K562 (cell line): ENCODE results near the gene POMT2. TPM values are rescaled to one million over a fixed set of nuclear protein-coding genes. Genes with fewer than 3 reads are reported as not detected.

Source experiments
- ATF4 ChIP-seq: fragments of 450-650 bp; formaldehyde crosslinking; IDR thresholded peaks from 2 replicates; pipeline ENCODE4 v1.4.0; 2022; ENCODE audit warnings: mild to moderate bottlenecking, moderate library complexity
- CBX2 ChIP-seq: fragments of 200-600 bp; sonication (generic); IDR thresholded peaks from one replicate; pipeline ENCODE4 v1.6.1; 2012; ENCODE audit warnings: mild to moderate bottlenecking, low read length, inconsistent platforms; ENCODE audit not compliant: insufficient read depth, poor library complexity, severe bottlenecking
- ETV6 ChIP-seq, 3 experiments: fragments of 150-350 bp in 1 of 3; sonication (generic) in 1 of 3; formaldehyde crosslinking in 1 of 3; IDR thresholded peaks; 2 replicates each; pipeline versions ENCODE4 v1.6.1 to v1.8.0; 2014 to 2022; ENCODE audit warnings: borderline replicate concordance in 2 of 3, low read depth in 2 of 3, antibody characterized with exemption in 1 of 3, low read length in 1 of 3, mild to moderate bottlenecking in 1 of 3, missing genetic modification reagents in 1 of 3
- MBD2 ChIP-seq: sonication (generic); IDR thresholded peaks from 2 replicates; pipeline ENCODE4 v1.6.1; 2016; ENCODE audit warnings: low read depth, borderline replicate concordance
- NCOA2 ChIP-seq, 2 experiments: fragments of 450-650 bp; IDR thresholded peaks; 2 replicates each; pipeline ENCODE4 v1.6.1; 2018; ENCODE audit warnings: mild to moderate bottlenecking in 2 of 2, moderate library complexity in 1 of 2; ENCODE audit not compliant: partially characterized antibody in 2 of 2
- NEUROD1 ChIP-seq: fragments of 150-350 bp; IDR thresholded peaks from 2 replicates; pipeline ENCODE4 v1.6.1; 2014; ENCODE audit warnings: borderline replicate concordance, low read length, low read depth; ENCODE audit not compliant: partially characterized antibody
- NR1H2 ChIP-seq: sonication (generic); formaldehyde crosslinking; IDR thresholded peaks from 2 replicates; pipeline ENCODE4 v1.4.0; 2020; ENCODE audit warnings: mild to moderate bottlenecking, missing genetic modification reagents
- NR3C1 ChIP-seq: sonication (generic); formaldehyde crosslinking; IDR thresholded peaks from 2 replicates; pipeline ENCODE4 v1.8.1; 2022; ENCODE audit warnings: missing genetic modification reagents
- PREB ChIP-seq: sonication (generic); formaldehyde crosslinking; IDR thresholded peaks from 2 replicates; pipeline ENCODE4 v1.8.1; 2023; ENCODE audit warnings: mild to moderate bottlenecking, missing genetic modification reagents
- RFX1 ChIP-seq: fragments of 450-650 bp; IDR thresholded peaks from 2 replicates; pipeline ENCODE4 v1.6.1; 2016; ENCODE audit warnings: mild to moderate bottlenecking, moderate library complexity
- RFX7 ChIP-seq: fragments of 250-450 bp; sonication (Bioruptor Pico); IDR thresholded peaks from 2 replicates; pipeline ENCODE4 v1.5.1; 2021; ENCODE audit warnings: mild to moderate bottlenecking
- U2AF2 ChIP-seq: fragments of 200-400 bp; formaldehyde crosslinking; optimal IDR thresholded peaks from 2 replicates; pipeline ENCODE3; 2017; ENCODE audit warnings: low read depth, mild to moderate bottlenecking, low read length
- XRCC4 ChIP-seq: IDR thresholded peaks from one replicate; pipeline ENCODE4 v1.6.1; 2011; ENCODE audit not compliant: insufficient read depth, insufficient read length; ENCODE audit errors: extremely low read depth
- YBX1 ChIP-seq: fragments of 450-650 bp; IDR thresholded peaks from 2 replicates; pipeline ENCODE4 v1.7.1; 2016; ENCODE audit warnings: mild to moderate bottlenecking
- ZBTB33 ChIP-seq: sonication (generic); formaldehyde crosslinking; IDR thresholded peaks from 2 replicates; pipeline ENCODE4 v1.8.1; 2023; ENCODE audit warnings: mild to moderate bottlenecking, missing genetic modification reagents
- ZNF239 ChIP-seq: fragments of 250-450 bp; sonication (Bioruptor Pico); IDR thresholded peaks from 2 replicates; pipeline ENCODE4 v1.4.0; 2020; ENCODE audit warnings: mild to moderate bottlenecking
- ZNF311 ChIP-seq: fragments of 250-450 bp; sonication (Bioruptor Pico); IDR thresholded peaks from 2 replicates; pipeline ENCODE4 v1.4.0; 2020; ENCODE audit warnings: mild to moderate bottlenecking, moderate library complexity
- ZNF511 ChIP-seq: sonication (generic); formaldehyde crosslinking; IDR thresholded peaks from 2 replicates; pipeline ENCODE4 v1.8.0; 2022; ENCODE audit warnings: mild to moderate bottlenecking, missing genetic modification reagents
- polyA plus RNA-seq, 8 experiments: library from polyadenylated mRNA; depleted of rRNA in 4 of 8; stranded (reverse) in 5 of 8; unstranded in 3 of 8; fragments of >200 nt; fragmentation: Nextera tagmentation in 2 of 8; fragmentation: Illumina TruSeq in 1 of 8; extraction: Ambion mirVana in 2 of 8; extraction: Trizol in 1 of 8; gene quantifications; 2 replicates each; pipeline versions ENCODE4 v1.2.1 to v1.2.3, GENCODE V29; 2011 to 2014; ENCODE audit warnings: inconsistent platforms in 1 of 8, missing spikeins in 1 of 8
- total RNA-seq, 7 experiments: library from RNA; depleted of rRNA in 6 of 7; stranded (reverse); fragments of >200 nt in 6 of 7; fragmentation: Illumina TruSeq in 2 of 7; extraction: Trizol in 2 of 7; gene quantifications; 2 replicates each; pipeline versions ENCODE4 v1.2.1 to v1.2.3, GENCODE V29; 2011 to 2021; ENCODE audit warnings: low replicate concordance in 1 of 7
- TF ChIP-seq, protein P1 (sequence below), 3 experiments: fragments of 200-800 bp in 1 of 3; sonication (Bioruptor generic) in 1 of 3; sonication (generic) in 1 of 3; formaldehyde crosslinking in 1 of 3; IDR thresholded peaks; 2 replicates each; pipeline versions ENCODE4 v1.6.1 to v1.8.0; 2016 to 2022; ENCODE audit warnings: mild to moderate bottlenecking in 2 of 3, missing compliant biosample characterization in 2 of 3, missing genetic modification characterization in 2 of 3, missing genetic modification reagents in 1 of 3
- TF ChIP-seq, protein P2 (sequence below): fragments of 250-450 bp; sonication (Bioruptor Pico); IDR thresholded peaks from 2 replicates; pipeline ENCODE4 v1.5.0; 2021
- TF ChIP-seq, protein P3 (sequence below): fragments of 250-450 bp; sonication (Bioruptor Pico); IDR thresholded peaks from 2 replicates; pipeline ENCODE4 v1.8.0; 2021; ENCODE audit warnings: moderate library complexity, mild to moderate bottlenecking, inconsistent platforms

The POMT2 gene
- total and polyA plus RNA-seq, 9 of the 15 experiments (the other 6 are each of a cell fraction or from before 2014, with no cell fraction given) = 0.39 to 16.6 (median 7.8) TPM

DNA sequence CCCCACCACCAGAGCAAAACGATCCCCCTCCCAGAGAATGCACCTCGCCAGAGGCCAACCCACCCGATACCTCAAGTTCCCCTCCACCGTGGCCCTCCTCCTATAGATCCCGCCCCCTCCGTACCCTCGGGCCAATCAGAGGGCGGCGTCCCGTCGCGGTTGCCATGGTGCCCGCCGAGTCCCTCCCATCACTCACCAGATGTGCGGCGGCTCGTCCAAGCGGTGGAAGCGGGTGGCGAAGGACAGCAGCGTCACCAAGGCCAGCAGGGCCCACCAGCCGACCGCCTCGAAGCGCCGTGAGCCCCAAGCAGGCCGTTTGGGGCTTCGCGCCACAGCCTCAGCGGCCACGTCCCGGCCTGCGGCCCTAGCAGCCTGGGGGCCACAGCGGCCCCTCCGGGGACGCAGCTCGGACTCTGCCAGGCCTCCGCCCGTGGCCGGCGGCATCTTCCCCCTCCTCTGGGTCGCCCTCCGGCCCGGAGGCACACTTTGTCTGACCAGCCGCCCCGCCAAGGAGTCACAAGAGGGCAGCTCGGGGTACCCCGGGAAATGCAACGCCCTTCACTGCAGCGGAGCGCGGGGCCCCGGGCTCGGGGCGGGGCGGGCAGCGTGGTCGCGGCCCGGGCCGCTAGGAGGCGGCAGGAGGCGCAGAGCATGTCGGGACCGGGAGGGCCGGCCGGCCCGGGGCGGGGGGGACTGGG is at the start of gene POMT2 (continued):
- TF ChIP-seq ZNF511 (CRISPR knock-in tag) (0 out of 2 replicates have a peak, but pooled peaks have one; percentile 48), U2AF2 (no peak), RFX1 (peak; percentile 96), NR3C1 (no peak), ATF4 (CRISPR knock-in tag) (no peak), ETV6 (IDR thresholded peaks at IDR 0.05; ENCODE audit: borderline replicate concordance in 1 of 2, low read depth in 2 of 2, low read length in 1 of 2) (no peak), ETV6 (CRISPR knock-in tag; IDR thresholded peaks at IDR 0.05; ENCODE audit: borderline replicate concordance) (no peak), NCOA2 (IDR thresholded peaks at IDR 0.05; ENCODE audit: partially characterized antibody in 2 of 2) (no peak), NR1H2 (CRISPR knock-in tag) (no peak), ZNF311 (CRISPR knock-in tag) (no peak), PREB (no peak), MBD2 (no peak; the same call in 1 of the 2 replicates), RFX7 (CRISPR knock-in tag) (no peak), NEUROD1 (no peak), XRCC4 (no peak), ZNF239 (CRISPR knock-in tag) (no peak), CBX2 (no peak), ZBTB33 (CRISPR knock-in tag) (no peak), YBX1 (no peak)
- TF ChIP-seq, protein P1, sequence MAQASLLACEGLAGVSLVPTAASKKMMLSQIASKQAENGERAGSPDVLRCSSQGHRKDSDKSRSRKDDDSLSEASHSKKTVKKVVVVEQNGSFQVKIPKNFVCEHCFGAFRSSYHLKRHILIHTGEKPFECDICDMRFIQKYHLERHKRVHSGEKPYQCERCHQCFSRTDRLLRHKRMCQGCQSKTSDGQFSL (CRISPR knock-in tag; IDR thresholded peaks at IDR 0.05) = no peak
- TF ChIP-seq, protein P1 (tag; IDR thresholded peaks at IDR 0.05) = no peak
- TF ChIP-seq, protein P2, sequence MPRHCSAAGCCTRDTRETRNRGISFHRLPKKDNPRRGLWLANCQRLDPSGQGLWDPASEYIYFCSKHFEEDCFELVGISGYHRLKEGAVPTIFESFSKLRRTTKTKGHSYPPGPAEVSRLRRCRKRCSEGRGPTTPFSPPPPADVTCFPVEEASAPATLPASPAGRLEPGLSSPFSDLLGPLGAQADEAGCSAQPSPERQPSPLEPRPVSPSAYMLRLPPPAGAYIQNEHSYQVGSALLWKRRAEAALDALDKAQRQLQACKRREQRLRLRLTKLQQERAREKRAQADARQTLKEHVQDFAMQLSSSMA (CRISPR knock-in tag) = no peak
- TF ChIP-seq, protein P3, sequence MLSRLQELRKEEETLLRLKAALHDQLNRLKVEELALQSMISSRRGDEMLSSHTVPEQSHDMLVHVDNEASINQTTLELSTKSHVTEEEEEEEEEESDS (CRISPR knock-in tag) = no peak
